Glomerular visceral epithelial cell (primary cell): ENCODE results near the gene TESK2.

ENCODE experiments used
- DNase-seq: peaks from one replicate; pipeline ENCODE4 v3.0.0-alpha.2; 2016; ENCODE audit errors: extremely low spot score

Gene TESK2

DNA sequence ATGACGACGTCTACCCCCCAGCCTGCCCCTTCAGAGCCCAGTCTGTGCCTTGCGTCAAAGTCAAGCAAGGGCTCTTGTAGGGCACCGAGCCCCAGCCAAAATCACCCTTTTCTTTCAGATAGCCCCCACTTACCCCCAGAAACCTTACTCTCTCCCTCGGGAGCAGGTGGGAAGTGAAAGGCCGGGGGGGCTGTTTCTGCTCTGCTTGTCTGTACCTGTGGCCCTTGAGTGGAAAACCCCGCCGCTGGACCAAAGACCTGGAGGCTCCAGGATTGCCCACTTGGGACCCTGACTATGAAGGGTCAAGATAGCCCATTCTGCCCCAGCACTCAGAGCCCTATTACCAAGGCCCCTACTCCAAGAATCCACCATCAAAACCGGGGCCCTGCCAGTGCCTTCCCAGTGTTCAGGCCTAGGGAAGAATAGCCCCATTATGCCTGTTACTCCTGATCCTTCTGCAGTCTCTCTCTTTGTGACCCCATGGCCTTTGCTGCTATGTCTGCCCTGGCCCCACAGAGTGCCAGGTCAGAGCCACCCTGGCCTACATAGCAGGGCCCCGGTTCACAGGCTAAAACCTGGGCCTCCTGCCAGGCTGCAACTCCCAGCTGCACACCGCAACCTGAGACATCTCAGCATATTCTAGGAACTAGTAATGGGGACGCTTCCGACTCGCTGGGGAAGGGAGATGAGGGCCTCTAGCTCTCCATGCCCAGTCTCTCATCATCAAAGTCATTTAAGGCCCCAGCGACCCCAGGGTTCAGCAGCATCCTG is 186.5 kb downstream of the TESK2 start:
- DNase-seq: peak; percentile 52

DNA sequence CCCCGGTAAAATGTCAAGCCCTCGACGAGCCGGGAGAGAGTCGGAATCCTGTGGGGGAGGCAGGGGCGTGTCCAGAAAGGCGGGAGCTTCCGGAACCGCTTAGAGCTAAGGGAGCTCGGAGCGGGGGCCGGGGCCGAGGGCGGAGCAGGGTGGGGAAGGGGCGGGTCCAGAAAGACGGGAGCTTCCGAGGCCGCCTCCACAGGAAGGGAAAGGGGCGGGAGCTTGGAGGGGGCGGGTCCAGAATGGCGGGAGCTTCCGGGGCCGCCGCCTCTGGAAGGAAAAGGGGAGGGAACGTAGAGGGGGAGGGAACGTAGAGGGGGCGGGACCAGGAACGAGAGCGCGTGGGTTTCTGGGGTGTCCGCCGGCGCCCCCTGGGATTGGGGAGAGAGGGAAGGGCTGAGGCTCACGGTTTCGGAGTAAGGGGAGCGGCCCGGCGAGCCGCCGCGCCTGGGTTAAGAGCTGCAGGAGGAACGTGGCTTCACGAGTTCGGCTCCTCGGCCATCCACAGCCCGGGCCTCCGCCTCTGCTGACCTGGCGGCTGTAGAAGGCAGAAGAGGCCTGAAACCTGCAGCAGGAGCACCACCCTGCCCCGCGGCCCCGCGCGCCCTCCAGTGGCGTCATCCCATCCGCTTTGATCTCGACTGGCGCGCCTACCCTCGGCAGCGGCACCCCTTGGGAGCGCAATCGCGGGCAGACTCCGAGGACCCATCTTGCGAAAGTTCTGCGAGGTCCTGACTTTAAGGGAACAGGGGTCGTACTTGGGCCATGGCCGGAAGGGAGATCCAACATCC is 187.2 kb downstream of the TESK2 start:
- DNase-seq: peak; percentile 99

DNA sequence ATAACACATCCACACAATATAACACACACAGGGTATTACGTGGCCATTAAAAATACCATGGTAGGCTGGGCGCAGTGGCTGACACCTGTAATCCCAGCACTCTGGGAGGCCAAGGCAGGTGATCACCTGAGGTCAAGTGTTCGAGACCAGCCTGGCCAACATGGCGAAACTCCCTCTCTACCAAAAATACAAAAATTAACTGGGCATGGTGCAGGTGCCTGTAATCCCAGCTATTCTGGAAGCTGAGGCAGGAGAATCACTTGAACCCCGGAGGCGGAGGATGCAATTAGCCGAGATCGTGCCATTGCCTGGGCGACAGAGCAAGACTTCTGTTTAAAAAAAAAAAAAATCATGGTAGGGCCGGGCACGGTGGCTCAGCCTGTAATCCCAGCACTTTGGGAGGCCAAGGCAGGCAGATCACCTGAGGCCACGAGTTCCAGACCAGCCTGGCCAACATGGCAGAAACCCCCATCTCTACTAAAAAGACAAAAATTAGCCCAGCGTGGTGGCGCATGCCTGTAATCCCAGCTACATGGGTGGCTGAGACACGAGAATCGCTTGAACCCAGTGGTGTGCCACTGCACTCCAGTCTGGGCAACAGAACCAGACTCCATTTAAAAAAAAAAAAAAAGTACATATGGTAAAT is 188.3 kb downstream of the TESK2 start:
- no peak for DNase-seq

DNA sequence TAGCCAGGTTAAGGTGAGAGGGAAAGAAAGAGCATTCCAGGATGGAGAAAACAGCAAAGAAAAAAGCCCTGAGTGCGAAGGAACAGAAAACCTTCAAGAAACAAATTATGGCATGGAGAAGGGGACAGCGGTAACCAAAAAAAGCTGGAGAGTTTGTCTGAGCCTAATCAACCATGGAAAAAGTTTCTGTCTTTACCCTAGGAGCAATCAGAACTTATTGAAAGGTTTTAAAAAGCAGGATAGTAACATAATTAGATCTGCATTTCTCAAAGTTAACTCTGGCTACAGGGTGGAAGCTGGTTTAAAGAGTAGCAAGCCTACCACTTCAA is 190.3 kb downstream of the TESK2 start:
- DNase-seq: no peak

DNA sequence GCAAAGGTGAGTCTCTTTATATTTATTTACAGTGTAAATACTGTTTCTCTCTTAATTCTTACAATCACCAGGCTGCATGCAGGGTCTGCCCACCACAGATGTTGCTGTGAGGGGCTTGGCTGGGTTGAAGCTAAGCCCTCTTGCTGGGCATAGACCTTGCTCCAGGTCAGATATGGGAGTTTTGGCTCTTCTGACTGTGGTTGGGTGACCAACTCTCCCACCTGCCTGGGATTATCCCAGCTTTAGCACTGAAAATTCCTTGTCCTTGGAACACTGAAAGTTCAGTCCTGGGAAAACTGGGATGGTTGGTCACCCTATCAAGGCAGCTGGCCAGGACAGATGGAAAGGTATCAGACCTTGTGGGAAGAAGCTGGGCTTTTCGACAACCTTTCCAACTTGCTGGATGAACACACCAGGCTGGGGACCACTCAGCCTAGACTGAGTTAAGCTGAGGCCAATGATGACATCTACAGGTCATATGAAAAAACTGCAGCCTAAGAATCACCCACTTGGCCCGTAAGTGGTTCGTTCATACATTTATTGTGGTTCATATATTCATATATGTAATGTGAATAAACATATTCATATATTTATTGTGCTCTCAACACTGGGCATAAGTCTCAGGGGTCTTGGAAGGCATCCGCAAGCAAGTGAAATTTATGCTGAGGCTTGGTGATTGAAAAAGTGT is 190.8 kb downstream of the TESK2 start:
- peak; percentile 73 for DNase-seq

DNA sequence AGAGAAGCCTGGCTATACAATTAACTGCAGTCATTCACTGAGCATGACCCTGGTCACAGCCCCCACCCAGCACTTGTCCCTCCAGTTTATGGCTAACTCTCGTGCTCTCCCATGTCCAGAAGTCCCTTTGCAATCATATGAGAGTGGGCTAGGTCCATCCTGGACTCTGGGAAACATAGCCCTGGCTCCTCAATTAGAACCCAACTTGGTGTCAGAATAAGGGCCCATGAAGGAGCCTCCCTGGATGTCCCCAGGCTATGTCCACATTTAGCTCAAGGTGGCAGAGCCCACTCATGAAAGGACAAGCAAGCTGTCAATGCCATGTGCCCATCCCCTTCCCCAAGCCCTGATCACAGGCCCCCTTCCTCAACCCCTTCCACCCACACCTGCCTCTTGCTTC is 191.7 kb downstream of the TESK2 start:
- DNase-seq: no peak

DNA sequence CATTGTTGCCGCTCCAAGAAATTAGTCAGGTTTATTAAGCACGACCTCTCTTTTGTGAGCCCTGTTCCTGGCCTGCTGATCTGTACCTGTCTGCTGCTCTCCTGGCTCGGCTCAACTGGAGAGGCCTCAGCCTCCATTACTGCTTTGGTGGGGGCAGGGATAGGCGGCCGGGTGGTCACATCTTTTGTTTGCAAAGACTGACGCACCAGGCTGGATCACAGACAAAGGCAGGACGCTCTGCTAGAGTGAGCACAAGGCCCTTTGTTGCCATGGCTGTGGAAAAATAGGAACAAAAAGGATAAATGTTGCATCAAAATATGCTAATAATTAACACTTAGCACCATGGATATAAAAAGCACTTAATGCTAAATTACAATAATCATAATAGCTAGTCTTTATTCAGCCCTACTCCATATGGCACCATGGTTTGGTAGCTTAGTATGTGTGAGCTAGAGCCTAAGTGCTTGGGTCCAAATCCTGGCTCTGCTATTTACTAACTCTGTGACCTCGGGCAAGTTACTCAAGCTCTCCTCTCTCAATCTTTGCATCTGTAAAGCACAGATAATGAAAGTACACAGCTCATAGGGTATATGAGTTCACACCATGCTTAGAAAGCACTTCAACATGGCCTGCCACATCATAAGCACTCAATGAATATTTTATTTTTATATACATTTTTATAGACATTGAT is 193.2 kb downstream of the TESK2 start:
- DNase-seq: no peak
